HG02885 (cell line): ENCODE measurements around the gene APMAP.
"Not testable (repeated sequence)": the region's sequence is repeated elsewhere in the genome, so short reads cannot be mapped to it uniquely, and the experiment has no call there.

Source experiments
- ATAC-seq: cut with Tn5 transposase; IDR thresholded peaks from one replicate; pipeline ENCODE4 v1.9.1; 2021; ENCODE audit warnings: mild to moderate bottlenecking; ENCODE audit not compliant: unreplicated experiment, poor library complexity

APMAP gene

GRCh38 chr20:24956001-24956841 is 36.3 kb downstream of the APMAP start:
- ATAC-seq: no peak

GRCh38 chr20:24955045-24955444 is 37.5 kb downstream of the APMAP start:
- ATAC-seq: peak; percentile 79

GRCh38 chr20:24954566-24954965 is 38.0 kb downstream of the APMAP start:
- ATAC-seq: no peak

- no peak for ATAC-seq
These were observed 38.4 kb downstream of the APMAP start for GRCh38 chr20:24954151-24954550.

GRCh38 chr20:24953621-24954133 is 38.9 kb downstream of the APMAP start:
- no peak for ATAC-seq

- no peak for ATAC-seq
These were observed 39.4 kb downstream of the APMAP start for GRCh38 chr20:24953209-24953575.

- ATAC-seq: no peak
These were observed 40.0 kb downstream of the APMAP start for GRCh38 chr20:24952376-24953208.

GRCh38 chr20:24951536-24952083 is 40.9 kb downstream of the APMAP start:
- ATAC-seq: no peak

- no peak for ATAC-seq
These were observed 41.6 kb downstream of the APMAP start for GRCh38 chr20:24950836-24951525.

- no peak for ATAC-seq
These were observed 42.3 kb downstream of the APMAP start for GRCh38 chr20:24950128-24950835.

- ATAC-seq: no peak
These were observed 42.8 kb downstream of the APMAP start for GRCh38 chr20:24949756-24950127.

- ATAC-seq: no peak
These were observed 43.4 kb downstream of the APMAP start, which contains the start of gene CST7 for GRCh38 chr20:24948939-24949679. Gene CST7 (plus strand): TSS chr20:24949269. CDS start chr20:24949506, 237 bp downstream.

GRCh38 chr20:24948396-24948938 is 44.1 kb downstream of the APMAP start:
- not testable (repeated sequence) for ATAC-seq

- not testable (repeated sequence) for ATAC-seq
These were observed 46.2 kb downstream of the APMAP start for GRCh38 chr20:24946376-24946775.

GRCh38 chr20:24943731-24944130 is 48.8 kb downstream of the APMAP start:
- no peak for ATAC-seq

GRCh38 chr20:24943196-24943595 is 49.4 kb downstream of the APMAP start:
- ATAC-seq: no peak

GRCh38 chr20:24942679-24943078 is 49.9 kb downstream of the APMAP start:
- no peak for ATAC-seq

- ATAC-seq: no peak
These were observed 53.5 kb downstream of the APMAP start for GRCh38 chr20:24939036-24939435.

GRCh38 chr20:24938498-24938897 is 54.1 kb downstream of the APMAP start:
- no peak for ATAC-seq
